OCI-LY7 (cell line): ENCODE measurements around the gene GPR35. TPM values are rescaled to one million over a fixed set of nuclear protein-coding genes. Genes with fewer than 3 reads are reported as not detected.
"Not testable (repeated sequence)": the region's sequence is repeated elsewhere in the genome, so short reads cannot be mapped to it uniquely, and the experiment has no call there.

Experiments
- BruUV-seq: library from RNA; stranded (reverse); fragments of 400-500 nt; replicated peaks from 2 replicates; lab custom pipeline; 2021; lab: Mats Ljungman, UMichigan
- CTCF ChIA-PET: fragments of 300-600 bp; sonication (Branson Sonifier 250); formaldehyde crosslinking; loops from one replicate; lab custom pipeline; 2022; ENCODE audit warnings: antibody characterized with exemption; ENCODE audit not compliant: unreplicated experiment; lab: Charles Lee
- POLR2A ChIA-PET: fragments of 300-600 bp; sonication (Branson Sonifier 250); formaldehyde crosslinking; loops from one replicate; lab custom pipeline; 2022; ENCODE audit warnings: antibody characterized with exemption; lab: Charles Lee
- DNase-seq: peaks from one replicate; pipeline ENCODE4 v3.0.0-alpha.2; 2015; ENCODE audit warnings: low spot score
- H2AFZ ChIP-seq: fragments of 200-600 bp; sonication (generic), shearing (Covaris generic); 2 replicates; pipeline ENCODE4 v1.6.1; 2014; ENCODE audit warnings: mild to moderate bottlenecking, antibody characterized with exemption, low read length, moderate library complexity
- H3K27ac ChIP-seq: fragments of 200-600 bp; sonication (generic); 2 replicates; pipeline ENCODE4 v1.5.1; 2014; ENCODE audit warnings: mixed run types, low read depth, mild to moderate bottlenecking, moderate library complexity, low read length, inconsistent platforms; ENCODE audit not compliant: poor library complexity, severe bottlenecking
- H3K36me3 ChIP-seq: fragments of 200-600 bp; sonication (generic); 2 replicates; pipeline ENCODE4 v1.6.1; 2014; ENCODE audit warnings: mild to moderate bottlenecking, antibody characterized with exemption, low read length, moderate library complexity, mixed read lengths; ENCODE audit not compliant: insufficient read depth
- H3K4me1 ChIP-seq: fragments of 200-600 bp; sonication (generic); 2 replicates; pipeline ENCODE4 v1.5.1; 2014; ENCODE audit warnings: mild to moderate bottlenecking, low read length; ENCODE audit not compliant: insufficient read depth, poor library complexity, severe bottlenecking
- H3K4me2 ChIP-seq: fragments of 200-600 bp; sonication (generic); 2 replicates; pipeline ENCODE4 v1.6.1; 2014; ENCODE audit warnings: mild to moderate bottlenecking, low read length
- H3K4me3 ChIP-seq: fragments of 200-600 bp; sonication (generic); 2 replicates; pipeline ENCODE4 v1.5.1; 2014; ENCODE audit warnings: mild to moderate bottlenecking, low read depth, low read length; ENCODE audit not compliant: poor library complexity, severe bottlenecking
- H3K79me2 ChIP-seq: fragments of 200-600 bp; sonication (generic); 2 replicates; pipeline ENCODE4 v1.6.1; 2016; ENCODE audit warnings: low read depth, mild to moderate bottlenecking, low read length, moderate library complexity, mixed read lengths; ENCODE audit not compliant: insufficient read depth
- H3K9me2 ChIP-seq: fragments of 200-600 bp; sonication (generic); 2 replicates; pipeline ENCODE4 v1.6.1; 2016; ENCODE audit warnings: mild to moderate bottlenecking, low read length, mixed read lengths; ENCODE audit not compliant: insufficient read depth
- H3K9me3 ChIP-seq: fragments of 200-600 bp; sonication (generic); 2 replicates; pipeline ENCODE4 v1.6.1; 2014; ENCODE audit warnings: mild to moderate bottlenecking, mixed run types, low read length, mixed read lengths
- H4K20me1 ChIP-seq: fragments of 200-600 bp; sonication (generic); 2 replicates; pipeline ENCODE4 v1.6.1; 2014; ENCODE audit warnings: mild to moderate bottlenecking, antibody characterized with exemption, low read length, moderate library complexity, mixed read lengths; ENCODE audit not compliant: insufficient read depth
- CTCF ChIP-seq: fragments of 200-600 bp; sonication (generic); conservative IDR thresholded peaks from 2 replicates; pipeline ENCODE4 v1.5.1; 2014; ENCODE audit warnings: mild to moderate bottlenecking, antibody characterized with exemption, low read length, moderate library complexity, mixed read lengths
- EZH2phosphoT487 ChIP-seq: fragments of 200-600 bp; sonication (generic); IDR thresholded peaks from 2 replicates; pipeline ENCODE4 v1.6.1; 2018; ENCODE audit warnings: low read depth, borderline replicate concordance, mild to moderate bottlenecking, mixed run types, antibody characterized with exemption, low read length, moderate library complexity, mixed read lengths
- intact Hi-C: fragments of 100-400 bp; cut with micrococcal nuclease; formaldehyde crosslinking; loops from one replicate; pipeline ENCODE4 v1.10.0; 2022; ENCODE audit not compliant: unreplicated experiment
- total RNA-seq, 2 experiments: library from RNA; depleted of rRNA in 1 of 2; stranded (reverse); fragments of >200 nt in 1 of 2; shearing (Covaris generic) in 1 of 2; gene quantifications; 2 replicates each; pipeline ENCODE4 v1.2.3, GENCODE V29; 2014 to 2022

The GPR35 gene
- total RNA-seq, 2 experiments from 2014 or later, result 0.88 to 2.4 TPM

GRCh38 chr2:240670950-240671349, 45.7 kb downstream of the GPR35 start:
- no peaks in the 10 kb centered on the region for H3K9me2 ChIP-seq
- no peaks in the 10 kb centered on the region for H4K20me1 ChIP-seq
- TF ChIP-seq CTCF (no peak), EZH2phosphoT487 (no peak)
- no peak overlapping the region for H3K4me3 ChIP-seq
- POLR2A ChIA-PET, result no interaction called here
- intact Hi-C loops, result no loop called here
- no peak for DNase-seq
- no peaks in the 10 kb centered on the region for H3K4me1 ChIP-seq
- no peaks in the 10 kb centered on the region for H3K9me3 ChIP-seq
- no peak overlapping the region for H2AFZ ChIP-seq
- H3K27ac ChIP-seq, result no peak overlapping the region
- H3K79me2 ChIP-seq, result no peaks in the 10 kb centered on the region
- no TSS peak for BruUV-seq
- H3K36me3 ChIP-seq, result no peaks in the 10 kb centered on the region
- no peak overlapping the region for H3K4me2 ChIP-seq
- CTCF ChIA-PET, result no interaction called here

- Histone ChIP-seq H3K9me2 (no peaks in the 10 kb centered on the region), H3K79me2 (no peaks in the 10 kb centered on the region), H4K20me1 (no peaks in the 10 kb centered on the region), H3K9me3 (no peaks in the 10 kb centered on the region), H3K27ac (no peak overlapping the region), H3K4me2 (no peak overlapping the region), H3K4me1 (no peaks in the 10 kb centered on the region), H3K36me3 (no peaks in the 10 kb centered on the region), H2AFZ (no peak overlapping the region), H3K4me3 (no peak overlapping the region)
- POLR2A ChIA-PET, result no interaction called here
- BruUV-seq, result no TSS peak
- DNase-seq, result no peak
- TF ChIP-seq EZH2phosphoT487 (no peak), CTCF (no peak)
- CTCF ChIA-PET, result interaction anchor here (0.6 kb wide), 1 partner anchor 103 kb away, joined by 3 read pairs; no protein-coding TSS in a partner anchor
- intact Hi-C loops, result no loop called here
Measured at GRCh38 chr2:240672076-240672700, 46.9 kb downstream of the GPR35 start.

GRCh38 chr2:240672701-240673190, 47.5 kb downstream of the GPR35 start:
- H3K36me3 ChIP-seq, result no peaks in the 10 kb centered on the region
- TF ChIP-seq CTCF (no peak), EZH2phosphoT487 (no peak)
- intact Hi-C loops, result no loop called here
- no peaks in the 10 kb centered on the region for H4K20me1 ChIP-seq
- no peak overlapping the region for H3K27ac ChIP-seq
- H2AFZ ChIP-seq, result no peak overlapping the region
- no peak overlapping the region for H3K4me3 ChIP-seq
- no peaks in the 10 kb centered on the region for H3K9me3 ChIP-seq
- H3K9me2 ChIP-seq, result no peaks in the 10 kb centered on the region
- POLR2A ChIA-PET, result no interaction called here
- CTCF ChIA-PET, result no interaction called here
- DNase-seq, result no peak
- no peak overlapping the region for H3K4me2 ChIP-seq
- no peaks in the 10 kb centered on the region for H3K79me2 ChIP-seq
- BruUV-seq, result no TSS peak
- no peaks in the 10 kb centered on the region for H3K4me1 ChIP-seq

- H3K9me2 ChIP-seq, H3K79me2 ChIP-seq, H3K9me3 ChIP-seq, BruUV-seq, H3K4me1 ChIP-seq, H3K4me3 ChIP-seq, H3K4me2 ChIP-seq, intact Hi-C loops, POLR2A ChIA-PET, H3K36me3 ChIP-seq, H4K20me1 ChIP-seq, H2AFZ ChIP-seq, DNase-seq, H3K27ac ChIP-seq: not testable (repeated sequence)
- CTCF ChIA-PET, result interaction anchor here (0.7 kb wide), 1 partner anchor 91 kb away, joined by 6 read pairs; no protein-coding TSS in a partner anchor
Measured at GRCh38 chr2:240674461-240675184, 49.3 kb downstream of the GPR35 start.
